IPS DF 6.9 (cell line): ENCODE results near the gene OR51B2.
"Not testable (repeated sequence)": the region's sequence is repeated elsewhere in the genome, so short reads cannot be mapped to it uniquely, and the experiment has no call there.

Experiments
- DNase-seq: peaks from one replicate; pipeline ENCODE4 v3.0.0-alpha.2; 2013; ENCODE audit warnings: low read depth, low spot score
- H3K27ac ChIP-seq: one replicate; pipeline ENCODE4 v1.5.1; 2013; ENCODE audit warnings: low read length, control low read depth
- H3K27me3 ChIP-seq: 2 replicates; pipeline ENCODE4 v1.6.1; 2013; ENCODE audit warnings: mild to moderate bottlenecking, low read length; ENCODE audit not compliant: control insufficient read depth, insufficient read depth
- H3K36me3 ChIP-seq: 2 replicates; pipeline ENCODE4 v1.6.1; 2013; ENCODE audit warnings: low read length; ENCODE audit not compliant: control insufficient read depth, insufficient read depth
- H3K4me1 ChIP-seq: 2 replicates; pipeline ENCODE4 v1.6.1; 2013; ENCODE audit warnings: low read length; ENCODE audit not compliant: control insufficient read depth, insufficient read depth
- H3K4me3 ChIP-seq: 2 replicates; pipeline ENCODE4 v1.5.1; 2013; ENCODE audit warnings: mild to moderate bottlenecking, low read length
- H3K9me3 ChIP-seq: 2 replicates; pipeline ENCODE4 v1.6.1; 2013; ENCODE audit warnings: low read length, inconsistent platforms; ENCODE audit not compliant: control insufficient read depth, insufficient read depth
- WGBS: extraction: QIAGEN DNeasy Blood & Tissue Kit; methylation state at CpG from one replicate; pipeline ENCODE4 v1.1.7; 2013; ENCODE audit warnings: mixed read lengths, missing lambda C conversion rate; ENCODE audit not compliant: insufficient read length, insufficient coverage; 5-methylcytosine and 5-hydroxymethylcytosine counted together

OR51B2 gene

GRCh38 chr11:5349550-5349949 is 25.5 kb upstream of the OR51B2 start:
- H3K27ac ChIP-seq: no peak overlapping the region
- no peaks in the 10 kb centered on the region for H3K4me1 ChIP-seq
- no peak for DNase-seq
- no peaks in the 10 kb centered on the region for H3K36me3 ChIP-seq
- no peak overlapping the region for H3K4me3 ChIP-seq
- WGBS: no CpG with 5 or more reads among the region's 1 CpG
- no peaks in the 10 kb centered on the region for H3K27me3 ChIP-seq
- H3K9me3 ChIP-seq: no peaks in the 10 kb centered on the region

- no peak for DNase-seq
- H3K9me3 ChIP-seq: no peaks in the 10 kb centered on the region
- WGBS: no CpG with 5 or more reads among the region's 3 CpGs
- H3K27me3 ChIP-seq: no peaks in the 10 kb centered on the region
- no peak overlapping the region for H3K4me3 ChIP-seq
- H3K36me3 ChIP-seq: no peaks in the 10 kb centered on the region
- no peaks in the 10 kb centered on the region for H3K4me1 ChIP-seq
- no peak overlapping the region for H3K27ac ChIP-seq
Measured at GRCh38 chr11:5348551-5349194, 24.6 kb upstream of the OR51B2 start.

- Histone ChIP-seq H3K4me1 (no peaks in the 10 kb centered on the region), H3K4me3 (no peak overlapping the region), H3K36me3 (no peaks in the 10 kb centered on the region), H3K27ac (no peak overlapping the region), H3K9me3 (no peaks in the 10 kb centered on the region), H3K27me3 (no peaks in the 10 kb centered on the region)
- DNase-seq: no peak
- WGBS: 100% methylated on average over 1 of the region's 3 CpGs
Measured at GRCh38 chr11:5345831-5346230, 21.7 kb upstream of the OR51B2 start.

GRCh38 chr11:5343474-5344335 is 19.6 kb upstream of the OR51B2 start, which contains the start of gene OR51B5:
Gene OR51B5, minus strand, starts transcription at chr11:5343524. Its CDS starts 0 bp downstream, at chr11:5343524.
- no peaks in the 10 kb centered on the region for H3K4me1 ChIP-seq
- DNase-seq: no peak
- H3K27ac ChIP-seq: no peak within 1 kb of the TSS
- no peak within 1 kb of the TSS for H3K4me3 ChIP-seq
- WGBS: no CpG with 5 or more reads among the region's 6 CpGs
- H3K27me3 ChIP-seq: no peaks in the 10 kb centered on the region
- H3K9me3 ChIP-seq: no peaks in the 10 kb centered on the region
- no peaks in the 10 kb centered on the region for H3K36me3 ChIP-seq

- Histone ChIP-seq H3K9me3 (no peaks in the 10 kb centered on the region), H3K27ac (no peak overlapping the region), H3K4me3 (no peak overlapping the region), H3K4me1 (no peaks in the 10 kb centered on the region), H3K36me3 (no peaks in the 10 kb centered on the region), H3K27me3 (no peaks in the 10 kb centered on the region)
- DNase-seq: no peak
- WGBS: no CpG with 5 or more reads among the region's 1 CpG
Measured at GRCh38 chr11:5339771-5340322, 15.8 kb upstream of the OR51B2 start.

GRCh38 chr11:5337253-5337652 is 13.2 kb upstream of the OR51B2 start:
- no CpG with 5 or more reads among the region's 1 CpG for WGBS
- not testable (repeated sequence) for DNase-seq, H3K4me1 ChIP-seq

GRCh38 chr11:5336331-5336730 is 12.2 kb upstream of the OR51B2 start:
- Histone ChIP-seq H3K9me3 (no peaks in the 10 kb centered on the region), H3K27me3 (no peaks in the 10 kb centered on the region), H3K4me1 (no peaks in the 10 kb centered on the region), H3K4me3 (no peak overlapping the region), H3K36me3 (no peaks in the 10 kb centered on the region), H3K27ac (no peak overlapping the region)
- no peak for DNase-seq

More at GRCh38 chr11:5337253-5337652, 13.2 kb upstream of the OR51B2 start:
- H3K9me3 ChIP-seq, H3K27ac ChIP-seq, H3K4me3 ChIP-seq, H3K27me3 ChIP-seq, H3K36me3 ChIP-seq: not testable (repeated sequence)

GRCh38 chr11:5335170-5335569 is 11.1 kb upstream of the OR51B2 start:
- no CpG with 5 or more reads among the region's 1 CpG for WGBS
- no peak for DNase-seq
- no peak overlapping the region for H3K4me3 ChIP-seq

GRCh38 chr11:5317292-5317691 is 6.8 kb downstream of the OR51B2 start:
- no peak for DNase-seq
- Histone ChIP-seq H3K36me3 (no peaks in the 10 kb centered on the region), H3K4me3 (no peak overlapping the region), H3K4me1 (no peaks in the 10 kb centered on the region), H3K27ac (no peak overlapping the region), H3K9me3 (no peaks in the 10 kb centered on the region), H3K27me3 (no peaks in the 10 kb centered on the region)
- no CpG with 5 or more reads among the region's 5 CpGs for WGBS

More at GRCh38 chr11:5335170-5335569, 11.1 kb upstream of the OR51B2 start:
- Histone ChIP-seq H3K27ac (no peak overlapping the region), H3K4me1 (no peaks in the 10 kb centered on the region), H3K27me3 (no peaks in the 10 kb centered on the region), H3K9me3 (no peaks in the 10 kb centered on the region), H3K36me3 (no peaks in the 10 kb centered on the region)

- H3K36me3 ChIP-seq, H3K4me3 ChIP-seq, H3K27ac ChIP-seq, H3K27me3 ChIP-seq, H3K9me3 ChIP-seq, DNase-seq, H3K4me1 ChIP-seq: not testable (repeated sequence)
- no CpG with 5 or more reads among the region's 3 CpGs for WGBS
Measured at GRCh38 chr11:5313326-5314023, 10.6 kb downstream of the OR51B2 start.
